ENCODE data around the gene SCYL1.

The SCYL1 gene

GRCh38 chr11:65540290-65541092, 15.6 kb downstream of the SCYL1 start:
- Histone ChIP-seq H3K9me3 (ENCODE audit: insufficient read depth, low read length, severe bottlenecking) (no peaks in the 10 kb centered on the region), H3K36me3 (ENCODE audit: insufficient read depth, low read length) (peaks cover 25% of the 10 kb centered on the region)

GRCh38 chr11:65541093-65541982, 16.5 kb downstream of the SCYL1 start:
- TF ChIP-seq EZH2 (IDR thresholded peaks at IDR 0.05; ENCODE audit: borderline replicate concordance, low read depth, low read length, severe bottlenecking) (no peak), CTCF (IDR thresholded peaks at IDR 0.05; ENCODE audit: borderline replicate concordance, extremely low read depth, low read length, poor library complexity, severe bottlenecking) (no peak)
- H4K20me1 ChIP-seq (ENCODE audit: insufficient read depth, low read length) = peaks cover 2% of the 10 kb centered on the region; the same call in 1 of the 2 replicates
- H3K9ac ChIP-seq (ENCODE audit: low read depth, low read length) = peak overlapping the region; percentile 38
- no peaks in the 10 kb centered on the region for H3K27me3 ChIP-seq (ENCODE audit: insufficient read depth, low read length, poor library complexity)
- peaks cover 16% of the 10 kb centered on the region for H3K36me3 ChIP-seq (ENCODE audit: insufficient read depth, low read length)
- peak overlapping the region; percentile 65 for H3K4me2 ChIP-seq (ENCODE audit: insufficient read depth, low read length)
- H3K27ac ChIP-seq (ENCODE audit: low read length) = peak overlapping the region; percentile 53; the same call in 1 of the 2 replicates
- no peaks in the 10 kb centered on the region for H3K79me2 ChIP-seq (ENCODE audit: insufficient read depth, low read length)
- no peak for ATAC-seq (ENCODE audit: insufficient read depth, low read depth)
- no peak for DNase-seq
- no peaks in the 10 kb centered on the region for H3K9me3 ChIP-seq (ENCODE audit: insufficient read depth, low read length, severe bottlenecking)
- H3K4me3 ChIP-seq (ENCODE audit: low read depth in 1 of 2, low read length in 2 of 2) = peak overlapping the region in 1 of 2 experiments; percentile 53; a peak in 2 of 4 replicates
- H2AFZ ChIP-seq (ENCODE audit: low read depth, low read length) = 0 out of 2 replicates have a peak overlapping the region, but pooled peaks have one; percentile 9
- H3K4me1 ChIP-seq (ENCODE audit: insufficient read depth, low read length) = peaks cover 28% of the 10 kb centered on the region

More at GRCh38 chr11:65540290-65541092, 15.6 kb downstream of the SCYL1 start:
- TF ChIP-seq CTCF (IDR thresholded peaks at IDR 0.05; ENCODE audit: borderline replicate concordance, extremely low read depth, low read length, poor library complexity, severe bottlenecking) = peak; percentile 91
- TF ChIP-seq EZH2 (IDR thresholded peaks at IDR 0.05; ENCODE audit: borderline replicate concordance, low read depth, low read length, severe bottlenecking) = no peak
- peak overlapping the region; percentile 53 for H3K27ac ChIP-seq (ENCODE audit: low read length)
- H3K27me3 ChIP-seq (ENCODE audit: insufficient read depth, low read length, poor library complexity) = no peaks in the 10 kb centered on the region
- H3K4me3 ChIP-seq (ENCODE audit: low read depth in 1 of 2, low read length in 2 of 2) = peak overlapping the region in 1 of 2 experiments; percentile 53; a peak in 2 of 4 replicates
- peak; percentile 76 for ATAC-seq (ENCODE audit: insufficient read depth, low read depth)
- peak overlapping the region; percentile 68 for H2AFZ ChIP-seq (ENCODE audit: low read depth, low read length)
- H3K4me1 ChIP-seq (ENCODE audit: insufficient read depth, low read length) = peaks cover 20% of the 10 kb centered on the region
- peak overlapping the region; percentile 38 for H3K9ac ChIP-seq (ENCODE audit: low read depth, low read length)
- peak; percentile 81 for DNase-seq
- no peaks in the 10 kb centered on the region for H3K79me2 ChIP-seq (ENCODE audit: insufficient read depth, low read length)
- 0 out of 2 replicates have a peak, but pooled peaks cover under 1% of the 10 kb centered on the region for H4K20me1 ChIP-seq (ENCODE audit: insufficient read depth, low read length)
- H3K4me2 ChIP-seq (ENCODE audit: insufficient read depth, low read length) = peak overlapping the region; percentile 65

DNA sequence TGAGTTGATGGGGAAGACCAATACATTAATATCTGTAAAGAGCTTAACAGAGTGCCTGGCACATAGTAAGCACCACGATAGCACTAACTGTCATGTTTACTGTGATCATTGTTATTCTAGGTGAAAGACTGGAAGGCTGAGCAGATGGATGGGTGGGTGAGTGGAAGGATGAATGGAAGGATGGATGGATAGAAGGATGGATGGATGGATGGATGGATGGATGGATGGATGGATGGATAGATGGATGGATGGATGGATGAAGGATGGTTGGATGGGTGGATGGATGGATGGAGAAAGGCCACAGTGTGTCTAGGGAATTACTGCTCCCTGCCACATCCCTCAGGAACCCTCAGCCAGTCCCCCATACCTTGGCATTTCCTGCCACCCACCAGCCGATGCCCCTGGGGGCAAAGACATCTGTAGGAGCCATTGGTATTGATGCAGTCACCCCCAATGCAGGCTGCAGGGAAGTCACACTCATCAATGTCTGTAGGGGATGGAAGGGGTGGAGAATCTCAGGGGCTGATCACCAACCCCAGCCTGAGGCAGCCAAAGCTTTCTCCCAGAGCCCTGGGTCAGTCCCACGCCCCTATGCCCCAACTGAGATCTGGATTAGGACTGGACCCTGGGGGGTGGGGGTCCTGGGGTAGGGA, 18.0 kb downstream of the SCYL1 start:
- ATAC-seq (ENCODE audit: insufficient read depth, low read depth) = no peak
- Histone ChIP-seq H4K20me1 (ENCODE audit: insufficient read depth, low read length) (peaks cover 2% of the 10 kb centered on the region; the same call in 1 of the 2 replicates), H3K4me2 (ENCODE audit: insufficient read depth, low read length) (no peak overlapping the region), H3K9me3 (ENCODE audit: insufficient read depth, low read length, severe bottlenecking) (no peaks in the 10 kb centered on the region), H3K79me2 (ENCODE audit: insufficient read depth, low read length) (no peaks in the 10 kb centered on the region), H3K9ac (ENCODE audit: low read depth, low read length) (no peak overlapping the region), H3K27me3 (ENCODE audit: insufficient read depth, low read length, poor library complexity) (no peaks in the 10 kb centered on the region), H3K4me3 (ENCODE audit: low read depth in 1 of 2, low read length in 2 of 2) (no peak overlapping the region), H3K27ac (ENCODE audit: low read length) (no peak overlapping the region), H3K4me1 (ENCODE audit: insufficient read depth, low read length) (peaks cover 43% of the 10 kb centered on the region), H3K36me3 (ENCODE audit: insufficient read depth, low read length) (peaks cover 5% of the 10 kb centered on the region), H2AFZ (ENCODE audit: low read depth, low read length) (no peak overlapping the region)
- no peak for DNase-seq
- TF ChIP-seq EZH2 (IDR thresholded peaks at IDR 0.05; ENCODE audit: borderline replicate concordance, low read depth, low read length, severe bottlenecking) (no peak), CTCF (IDR thresholded peaks at IDR 0.05; ENCODE audit: borderline replicate concordance, extremely low read depth, low read length, poor library complexity, severe bottlenecking) (no peak)
